ENCODE results near the gene OCA2.

The OCA2 gene

GRCh38 chr15:28084547-28084946 is 14.6 kb downstream of the OCA2 start:
- TF ChIP-seq POLR2AphosphoS5 (IDR thresholded peaks at IDR 0.05; ENCODE audit: low read depth) (no peak), REST (IDR thresholded peaks at IDR 0.05; ENCODE audit: insufficient replicate concordance, low read depth) (no peak), SPI1 (IDR thresholded peaks at IDR 0.05; ENCODE audit: borderline replicate concordance, low read depth) (no peak), GABPA (IDR thresholded peaks at IDR 0.05; ENCODE audit: low read depth) (no peak)
- TF ChIP-seq, protein P1, sequence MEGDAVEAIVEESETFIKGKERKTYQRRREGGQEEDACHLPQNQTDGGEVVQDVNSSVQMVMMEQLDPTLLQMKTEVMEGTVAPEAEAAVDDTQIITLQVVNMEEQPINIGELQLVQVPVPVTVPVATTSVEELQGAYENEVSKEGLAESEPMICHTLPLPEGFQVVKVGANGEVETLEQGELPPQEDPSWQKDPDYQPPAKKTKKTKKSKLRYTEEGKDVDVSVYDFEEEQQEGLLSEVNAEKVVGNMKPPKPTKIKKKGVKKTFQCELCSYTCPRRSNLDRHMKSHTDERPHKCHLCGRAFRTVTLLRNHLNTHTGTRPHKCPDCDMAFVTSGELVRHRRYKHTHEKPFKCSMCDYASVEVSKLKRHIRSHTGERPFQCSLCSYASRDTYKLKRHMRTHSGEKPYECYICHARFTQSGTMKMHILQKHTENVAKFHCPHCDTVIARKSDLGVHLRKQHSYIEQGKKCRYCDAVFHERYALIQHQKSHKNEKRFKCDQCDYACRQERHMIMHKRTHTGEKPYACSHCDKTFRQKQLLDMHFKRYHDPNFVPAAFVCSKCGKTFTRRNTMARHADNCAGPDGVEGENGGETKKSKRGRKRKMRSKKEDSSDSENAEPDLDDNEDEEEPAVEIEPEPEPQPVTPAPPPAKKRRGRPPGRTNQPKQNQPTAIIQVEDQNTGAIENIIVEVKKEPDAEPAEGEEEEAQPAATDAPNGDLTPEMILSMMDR (IDR thresholded peaks at IDR 0.05; ENCODE audit: insufficient read depth, low read length): no peak
- Histone ChIP-seq H3K27me3 (ENCODE audit: insufficient read depth, poor library complexity, severe bottlenecking) (no peaks in the 10 kb centered on the region), H3K27ac (replicated peaks) (no peak overlapping the region), H3K4me3 (replicated peaks; ENCODE audit: insufficient read depth, low read length) (no peak overlapping the region)
- no peak for DNase-seq (ENCODE audit: low read depth in 1 of 2, low spot score in 1 of 2)

GRCh38 chr15:28082891-28083684 is 16.0 kb downstream of the OCA2 start:
- DNase-seq (ENCODE audit: low read depth in 1 of 2, low spot score in 1 of 2): no peak
- TF ChIP-seq POLR2AphosphoS5 (IDR thresholded peaks at IDR 0.05; ENCODE audit: low read depth) (no peak), SPI1 (IDR thresholded peaks at IDR 0.05; ENCODE audit: borderline replicate concordance, low read depth) (no peak), REST (IDR thresholded peaks at IDR 0.05; ENCODE audit: insufficient replicate concordance, low read depth) (no peak), GABPA (IDR thresholded peaks at IDR 0.05; ENCODE audit: low read depth) (no peak)
- TF ChIP-seq, protein P1 (IDR thresholded peaks at IDR 0.05; ENCODE audit: insufficient read depth, low read length): no peak

DNA sequence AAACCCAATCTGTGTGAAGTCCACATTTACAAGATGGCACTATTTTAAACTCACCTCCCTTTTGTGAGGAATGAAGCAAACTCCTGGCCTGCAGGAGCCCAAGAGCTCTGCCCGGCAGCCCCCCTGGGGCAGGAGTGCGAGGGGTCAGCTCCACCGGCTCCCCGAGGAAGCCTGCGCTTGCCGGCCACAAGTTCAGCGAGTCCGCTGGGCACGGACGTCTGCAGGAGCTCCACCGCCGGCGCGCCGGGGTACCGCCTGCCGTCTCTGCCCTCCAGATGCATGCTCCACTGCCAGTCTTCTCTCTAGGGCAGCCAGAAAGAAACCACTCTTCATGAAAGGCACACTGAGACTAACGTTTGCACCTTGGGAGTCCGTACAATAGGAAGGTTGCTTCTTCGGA is 17.5 kb downstream of the OCA2 start:
- no peaks in the 10 kb centered on the region for H3K27me3 ChIP-seq (ENCODE audit: insufficient read depth, poor library complexity, severe bottlenecking)
- H3K27ac ChIP-seq (replicated peaks): no peak overlapping the region
- H3K4me3 ChIP-seq (replicated peaks; ENCODE audit: insufficient read depth, low read length): no peak overlapping the region
- no peak for DNase-seq (ENCODE audit: low read depth in 1 of 2, low spot score in 1 of 2)
- TF ChIP-seq SPI1 (IDR thresholded peaks at IDR 0.05; ENCODE audit: borderline replicate concordance, low read depth) (no peak), REST (IDR thresholded peaks at IDR 0.05; ENCODE audit: insufficient replicate concordance, low read depth) (no peak), POLR2AphosphoS5 (IDR thresholded peaks at IDR 0.05; ENCODE audit: low read depth) (no peak), GABPA (IDR thresholded peaks at IDR 0.05; ENCODE audit: low read depth) (no peak)
- TF ChIP-seq, protein P1 (IDR thresholded peaks at IDR 0.05; ENCODE audit: insufficient read depth, low read length): no peak

More at GRCh38 chr15:28082891-28083684, 16.0 kb downstream of the OCA2 start:
- H3K4me3 ChIP-seq (replicated peaks; ENCODE audit: insufficient read depth, low read length): no peak overlapping the region
- H3K27ac ChIP-seq (replicated peaks): no peak overlapping the region
- H3K27me3 ChIP-seq (ENCODE audit: insufficient read depth, poor library complexity, severe bottlenecking): no peaks in the 10 kb centered on the region

All from HL-60 (cell line).